ENCODE measurements around the gene SLX9.
"Not testable (repeated sequence)": the region's sequence is repeated elsewhere in the genome, so short reads cannot be mapped to it uniquely, and the experiment has no call there.

The SLX9 gene

DNA sequence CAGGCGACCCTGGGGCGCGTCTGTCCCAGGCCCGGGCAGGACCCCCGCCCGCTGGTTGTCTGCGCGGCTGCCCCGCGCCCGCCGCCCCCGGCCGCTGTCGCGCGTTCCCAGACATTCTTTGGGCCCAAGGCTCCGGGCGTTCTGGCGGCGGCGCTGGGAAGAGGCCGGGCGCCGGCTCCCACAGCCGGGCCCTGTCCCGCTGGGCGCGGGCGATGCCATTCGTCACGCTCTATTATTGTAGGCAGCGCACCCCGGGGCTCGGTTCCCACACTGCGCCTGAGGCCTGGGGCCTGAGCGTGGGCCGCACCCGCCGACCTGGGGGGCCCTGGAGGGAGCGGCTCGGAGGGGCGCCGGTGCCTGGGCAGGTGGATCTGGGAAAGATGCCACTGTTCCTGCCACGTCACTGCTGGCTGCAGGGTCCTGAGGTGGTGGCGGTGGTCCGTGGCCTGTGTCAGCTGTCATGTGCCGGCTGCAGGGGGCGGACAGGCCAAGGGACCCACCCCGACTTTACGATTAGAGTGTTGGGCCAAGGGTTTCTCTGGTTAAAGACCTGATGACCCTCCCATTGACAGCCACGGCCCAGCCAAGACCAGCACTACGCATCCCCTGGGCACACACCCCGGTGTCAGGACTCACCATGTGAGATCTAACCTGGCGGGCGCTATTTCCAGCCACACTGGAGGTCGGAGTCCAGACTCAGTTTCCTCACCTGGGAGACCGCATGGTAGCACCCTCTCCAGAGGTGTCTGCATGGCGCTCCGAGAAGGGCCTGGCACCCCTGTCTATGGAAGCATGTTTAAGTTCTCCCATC, 79.5 kb downstream of the SLX9 start:
- TF ChIP-seq, protein P1, sequence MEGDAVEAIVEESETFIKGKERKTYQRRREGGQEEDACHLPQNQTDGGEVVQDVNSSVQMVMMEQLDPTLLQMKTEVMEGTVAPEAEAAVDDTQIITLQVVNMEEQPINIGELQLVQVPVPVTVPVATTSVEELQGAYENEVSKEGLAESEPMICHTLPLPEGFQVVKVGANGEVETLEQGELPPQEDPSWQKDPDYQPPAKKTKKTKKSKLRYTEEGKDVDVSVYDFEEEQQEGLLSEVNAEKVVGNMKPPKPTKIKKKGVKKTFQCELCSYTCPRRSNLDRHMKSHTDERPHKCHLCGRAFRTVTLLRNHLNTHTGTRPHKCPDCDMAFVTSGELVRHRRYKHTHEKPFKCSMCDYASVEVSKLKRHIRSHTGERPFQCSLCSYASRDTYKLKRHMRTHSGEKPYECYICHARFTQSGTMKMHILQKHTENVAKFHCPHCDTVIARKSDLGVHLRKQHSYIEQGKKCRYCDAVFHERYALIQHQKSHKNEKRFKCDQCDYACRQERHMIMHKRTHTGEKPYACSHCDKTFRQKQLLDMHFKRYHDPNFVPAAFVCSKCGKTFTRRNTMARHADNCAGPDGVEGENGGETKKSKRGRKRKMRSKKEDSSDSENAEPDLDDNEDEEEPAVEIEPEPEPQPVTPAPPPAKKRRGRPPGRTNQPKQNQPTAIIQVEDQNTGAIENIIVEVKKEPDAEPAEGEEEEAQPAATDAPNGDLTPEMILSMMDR (conservative IDR thresholded peaks at IDR 0.05): no peak
- no peak for TF ChIP-seq ZFX (IDR thresholded peaks at IDR 0.05)
- no peak overlapping the region for H3K27ac ChIP-seq

DNA sequence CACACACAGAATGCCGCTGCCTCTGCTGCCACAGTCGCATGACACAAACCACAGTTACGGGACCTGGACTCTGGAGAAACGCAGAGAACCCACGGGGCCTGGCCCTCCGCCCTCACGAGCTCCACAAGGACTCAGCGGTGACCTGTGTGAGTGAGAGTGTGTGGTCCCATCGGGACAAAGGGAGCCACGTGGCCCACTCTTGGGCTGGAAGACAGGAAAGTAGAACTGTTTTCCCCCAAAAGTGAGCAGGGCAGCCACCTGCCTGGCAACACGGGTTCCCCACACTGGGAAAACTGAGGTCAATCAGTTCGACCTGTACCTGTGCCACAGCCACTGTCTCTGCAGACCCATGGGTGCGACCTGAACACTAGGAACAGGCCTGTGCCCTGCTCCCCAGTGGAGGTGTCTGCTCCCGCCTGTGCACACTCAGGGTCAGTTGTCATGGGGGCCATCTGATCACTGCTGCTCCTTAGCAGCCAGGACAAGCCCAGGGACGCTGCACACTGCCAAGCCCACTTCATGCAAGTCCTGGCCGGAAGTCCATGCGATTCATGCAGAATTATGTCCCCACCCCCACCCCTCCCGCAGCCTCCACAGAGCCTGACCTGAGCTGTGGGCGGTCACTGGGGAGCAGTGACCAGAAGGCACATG, 80.2 kb downstream of the SLX9 start:
- TF ChIP-seq ZFX (IDR thresholded peaks at IDR 0.05): no peak
- TF ChIP-seq, protein P1 (conservative IDR thresholded peaks at IDR 0.05): no peak
- no peak overlapping the region for H3K27ac ChIP-seq

DNA sequence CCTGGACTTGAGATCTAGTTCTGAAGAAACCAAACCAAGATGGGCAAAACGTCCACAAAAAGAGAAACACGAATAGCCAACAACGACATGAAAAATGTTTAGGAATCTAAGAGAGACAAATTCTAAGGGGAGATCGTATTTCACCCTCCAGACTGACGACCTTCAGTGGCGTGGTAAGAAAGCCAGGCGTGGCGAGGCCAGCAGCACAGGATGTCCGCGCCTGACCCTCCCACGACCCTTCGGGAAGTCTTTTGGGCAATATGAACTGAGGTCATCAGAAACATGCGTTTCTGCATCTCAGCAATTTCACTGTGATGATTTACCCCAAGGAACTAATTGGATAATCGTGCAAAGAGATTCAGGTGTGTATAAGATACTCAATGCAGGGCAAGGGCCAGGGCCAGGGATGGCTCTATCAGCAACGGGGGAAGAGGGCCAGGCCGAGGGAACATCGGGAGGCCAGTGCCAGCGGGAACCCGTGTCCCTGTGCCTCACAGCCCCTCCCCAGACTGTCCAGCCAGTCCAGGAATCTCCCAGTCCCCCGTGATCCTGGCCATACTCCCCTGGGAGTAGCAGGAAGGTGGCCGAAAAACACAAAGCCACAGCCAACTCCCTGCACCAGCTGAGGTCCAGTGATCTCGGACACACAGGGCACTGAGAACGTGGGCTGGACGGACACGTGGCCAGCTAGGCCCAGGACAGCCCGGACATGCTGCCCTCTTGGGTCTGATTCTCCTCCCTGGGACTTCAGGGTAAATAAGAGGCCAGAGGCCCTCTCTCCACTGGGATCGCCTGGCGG, 81.0 kb downstream of the SLX9 start:
- TF ChIP-seq, protein P1 (conservative IDR thresholded peaks at IDR 0.05): no peak
- no peak for TF ChIP-seq ZFX (IDR thresholded peaks at IDR 0.05)
- no peak overlapping the region for H3K27ac ChIP-seq

DNA sequence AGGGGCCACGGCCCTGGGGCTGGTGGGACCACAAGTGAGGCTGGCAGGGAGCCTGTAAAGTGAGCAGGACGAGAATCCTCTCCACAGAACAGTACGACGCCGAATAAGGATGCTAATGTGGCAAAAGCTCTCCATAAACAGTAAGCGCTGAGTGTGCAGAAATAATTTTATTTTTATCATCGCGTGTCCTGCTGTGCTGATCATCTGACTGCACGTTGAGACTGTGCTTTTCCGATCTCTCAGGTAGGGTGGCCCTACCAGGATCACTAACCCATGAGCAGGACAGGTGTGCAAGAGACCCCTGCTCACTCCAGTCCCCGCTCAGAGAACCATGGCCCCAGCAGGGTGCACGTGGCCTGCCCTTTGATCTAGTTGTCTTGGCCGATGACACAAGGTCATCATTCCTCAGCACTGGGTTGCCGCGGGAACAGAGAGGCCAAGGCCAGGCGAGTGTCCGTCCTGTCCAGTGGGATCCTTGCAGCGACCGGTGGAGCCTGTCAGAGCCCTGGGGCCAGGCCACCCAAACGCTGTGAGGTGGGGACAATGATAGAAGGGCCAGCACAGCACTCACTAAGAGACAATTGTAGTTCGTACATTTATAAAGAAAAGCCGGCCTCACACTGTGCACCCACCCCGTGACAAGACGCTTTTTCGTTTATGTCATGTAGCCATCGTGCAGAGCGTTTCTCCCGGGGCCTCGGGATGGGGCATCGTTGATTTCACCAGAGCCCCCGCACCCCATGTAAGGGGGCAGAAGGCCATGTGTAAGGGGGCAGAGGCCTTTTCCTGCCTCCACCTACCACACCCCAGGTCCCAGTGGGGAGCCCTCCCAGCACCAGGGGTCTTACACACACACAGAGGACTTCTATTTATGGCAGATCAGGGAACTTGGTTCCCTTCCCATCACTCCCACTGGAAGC, 81.9 kb downstream of the SLX9 start:
- H3K27ac ChIP-seq: no peak overlapping the region
- TF ChIP-seq, protein P1 (conservative IDR thresholded peaks at IDR 0.05): no peak
- no peak for TF ChIP-seq ZFX (IDR thresholded peaks at IDR 0.05)

DNA sequence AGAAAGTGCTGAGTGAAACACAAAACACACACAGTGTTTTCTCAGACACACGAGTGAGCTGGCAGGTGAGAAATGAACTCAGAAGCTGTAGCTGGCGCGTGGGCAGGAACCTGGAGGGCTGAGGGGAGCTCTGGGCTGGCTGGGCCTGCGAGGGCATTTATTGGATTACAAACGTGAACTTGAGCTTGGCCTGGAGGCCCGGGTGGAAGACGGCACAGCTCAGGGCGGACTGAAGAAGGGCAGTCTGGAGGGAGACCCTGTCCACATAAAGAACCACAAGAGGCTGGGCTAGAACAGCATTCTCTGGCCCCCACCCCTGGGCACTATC, 82.5 kb downstream of the SLX9 start:
- H3K27ac ChIP-seq: no peak overlapping the region
- TF ChIP-seq, protein P1 (conservative IDR thresholded peaks at IDR 0.05): no peak
- no peak for TF ChIP-seq ZFX (IDR thresholded peaks at IDR 0.05)

DNA sequence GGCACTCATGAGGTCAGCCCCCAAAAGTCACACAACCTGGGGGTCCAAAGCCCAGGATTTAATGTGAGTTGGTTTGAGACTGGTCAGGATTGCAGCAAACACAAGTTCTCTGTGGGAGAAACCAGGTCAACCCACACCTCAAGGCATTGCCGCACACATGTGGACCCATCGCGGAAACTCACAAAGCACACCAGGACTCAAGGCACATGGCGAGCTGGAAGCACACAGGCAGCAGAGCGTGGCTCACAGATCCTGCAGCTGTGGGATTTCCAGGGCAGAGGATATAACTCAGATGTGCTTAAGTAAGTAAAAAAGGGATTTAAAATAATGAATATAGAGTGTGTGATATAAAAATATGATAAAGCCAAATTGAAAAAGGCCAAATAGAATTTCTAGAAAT, 82.9 kb downstream of the SLX9 start:
- no peak for TF ChIP-seq ZFX (IDR thresholded peaks at IDR 0.05)
- TF ChIP-seq, protein P1 (conservative IDR thresholded peaks at IDR 0.05): no peak
- no peak overlapping the region for H3K27ac ChIP-seq

DNA sequence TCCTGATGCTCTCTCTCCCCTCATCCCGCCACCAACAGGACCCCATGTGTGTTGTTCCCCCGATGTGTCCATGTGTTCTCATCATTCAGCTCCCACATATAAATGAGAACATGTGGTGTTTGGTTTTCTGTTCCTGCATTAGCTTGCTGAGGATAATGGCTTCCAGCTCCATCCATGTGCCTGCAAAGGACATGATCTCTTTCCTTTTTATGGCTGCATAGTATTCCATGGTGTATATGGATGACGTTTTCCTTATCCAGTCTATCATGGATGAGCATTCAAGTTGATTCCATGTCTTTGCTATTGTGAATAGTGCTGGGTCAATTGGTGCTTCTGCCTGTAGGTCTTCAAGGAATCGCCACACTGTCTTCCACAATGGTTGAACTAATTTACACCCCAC, 84.7 kb downstream of the SLX9 start:
- not testable (repeated sequence) for H3K27ac ChIP-seq

Data from C4-2B (cell line).